SK-N-SH (cell line): ENCODE results near the gene ARFRP1. TPM values are rescaled to one million over a fixed set of nuclear protein-coding genes. Genes with fewer than 3 reads are reported as not detected.

ENCODE experiments used
- CTCF ChIA-PET: fragments of 300-600, 350-600 bp; formaldehyde crosslinking; extraction: SDS; loops from one replicate; lab custom pipeline; 2021; lab: Yijun Ruan, JAX
- POLR2A ChIA-PET: fragments of 350-600 bp; sonication (Branson Sonifier 250); formaldehyde crosslinking; extraction: SDS; loops from one replicate; lab custom pipeline; 2020; ENCODE audit warnings: antibody characterized with exemption, inconsistent platforms; lab: Yijun Ruan, JAX
- DNase-seq: peaks from one replicate; pipeline ENCODE4 v3.0.0; 2012
- H2AFZ ChIP-seq: fragments of 200-600 bp; sonication (generic); 2 replicates; pipeline ENCODE4 v1.8.1; 2016; ENCODE audit warnings: antibody characterized with exemption, mild to moderate bottlenecking, low read depth
- H3F3A ChIP-seq: fragments of 200-600 bp; sonication (generic); replicated peaks from 2 replicates; pipeline ENCODE3; 2016; ENCODE audit warnings: antibody characterized with exemption, mild to moderate bottlenecking; ENCODE audit not compliant: insufficient read depth
- H3K27ac ChIP-seq, 2 experiments: fragments of 200-500 bp in 1 of 2; fragments of 200-600 bp in 1 of 2; sonication (Bioruptor generic) in 1 of 2; sonication (generic), shearing (Covaris generic) in 1 of 2; 2 replicates each; pipeline versions ENCODE4 v1.5.1 to v1.6.1; 2014 to 2016; ENCODE audit warnings: low read depth in 2 of 2, inconsistent platforms in 1 of 2, low read length in 1 of 2, mild to moderate bottlenecking in 1 of 2, mixed read lengths in 1 of 2
- H3K27me3 ChIP-seq: fragments of 200-600 bp; sonication (generic), shearing (Covaris generic); 2 replicates; pipeline ENCODE4 v1.6.1; 2016; ENCODE audit warnings: mixed run types; ENCODE audit not compliant: insufficient read depth
- H3K36me3 ChIP-seq, 2 experiments: fragments of 200-500 bp in 1 of 2; fragments of 200-600 bp in 1 of 2; sonication (Bioruptor generic) in 1 of 2; sonication (generic) in 1 of 2; replicated peaks in 1 of 2; 2 replicates each; pipeline versions ENCODE3 to v1.5.1; 2014 to 2016; ENCODE audit warnings: low read length in 1 of 2, mild to moderate bottlenecking in 1 of 2; ENCODE audit not compliant: insufficient read depth in 2 of 2, control insufficient read depth in 1 of 2
- H3K4me1 ChIP-seq, 2 experiments: fragments of 200-500 bp in 1 of 2; fragments of 200-600 bp in 1 of 2; sonication (Bioruptor generic) in 1 of 2; sonication (generic), shearing (Covaris generic) in 1 of 2; 2 replicates each; pipeline versions ENCODE4 v1.5.1 to v1.6.1; 2014 to 2016; ENCODE audit warnings: low read depth in 1 of 2, low read length in 1 of 2, mixed run types in 1 of 2; ENCODE audit not compliant: insufficient read depth in 2 of 2, control insufficient read depth in 1 of 2
- H3K4me2 ChIP-seq: fragments of 200-600 bp; sonication (generic), shearing (Covaris generic); 2 replicates; pipeline ENCODE4 v1.6.1; 2017; ENCODE audit warnings: mixed run types
- H3K4me3 ChIP-seq, 2 experiments: fragments of 200-500 bp in 1 of 2; fragments of 200-600 bp in 1 of 2; sonication (Bioruptor generic) in 1 of 2; sonication (generic), shearing (Covaris generic) in 1 of 2; 2 replicates each; pipeline versions ENCODE4 v1.5.1 to v1.8.1; 2014 to 2016; ENCODE audit warnings: low read depth in 2 of 2, inconsistent platforms in 1 of 2, low read length in 1 of 2, mild to moderate bottlenecking in 1 of 2, mixed read lengths in 1 of 2, moderate library complexity in 1 of 2
- H3K79me2 ChIP-seq: fragments of 200-600 bp; sonication (generic); 2 replicates; pipeline ENCODE4 v1.8.1; 2017; ENCODE audit warnings: mild to moderate bottlenecking; ENCODE audit not compliant: insufficient read depth
- H3K9ac ChIP-seq: fragments of 200-600 bp; sonication (generic); 2 replicates; pipeline ENCODE4 v1.6.1; 2017; ENCODE audit warnings: mixed run types
- H3K9me2 ChIP-seq: fragments of 200-600 bp; sonication (generic); 2 replicates; pipeline ENCODE4 v1.6.1; 2017; ENCODE audit warnings: mixed run types
- H3K9me3 ChIP-seq: fragments of 200-600 bp; sonication (generic); 2 replicates; pipeline ENCODE4 v1.6.1; 2017; ENCODE audit warnings: mixed run types, mild to moderate bottlenecking, moderate library complexity
- H4K20me1 ChIP-seq: fragments of 200-600 bp; sonication (generic); 2 replicates; pipeline ENCODE4 v1.6.1; 2017; ENCODE audit warnings: mild to moderate bottlenecking, mixed run types; ENCODE audit not compliant: insufficient read depth
- EP300 ChIP-seq, 2 experiments: IDR thresholded peaks; 2 replicates each; pipeline versions ENCODE4 v1.4.0 to v1.6.1; 2012; ENCODE audit warnings: borderline replicate concordance in 1 of 2, low read depth in 1 of 2, low read length in 1 of 2
- EZH2phosphoT487 ChIP-seq: fragments of 200-600 bp; sonication (generic); IDR thresholded peaks from 2 replicates; pipeline ENCODE4 v1.6.1; 2017; ENCODE audit warnings: low read depth, mixed run types, mild to moderate bottlenecking, antibody characterized with exemption, moderate library complexity, borderline replicate concordance
- FOSL2 ChIP-seq: IDR thresholded peaks from 2 replicates; pipeline ENCODE4 v1.4.0; 2012; ENCODE audit warnings: low read depth, mild to moderate bottlenecking, moderate library complexity, borderline replicate concordance
- GATA2 ChIP-seq: sonication (generic); formaldehyde crosslinking; IDR thresholded peaks from 2 replicates; pipeline ENCODE4 v1.5.0; 2020; ENCODE audit warnings: mild to moderate bottlenecking, missing genetic modification reagents
- JUND ChIP-seq: IDR thresholded peaks from 2 replicates; pipeline ENCODE4 v1.4.0; 2012
- MAX ChIP-seq: IDR thresholded peaks from 2 replicates; pipeline ENCODE4 v1.4.0; 2012; ENCODE audit warnings: low read depth
- MEF2A ChIP-seq: IDR thresholded peaks from 2 replicates; pipeline ENCODE4 v1.4.0; 2012; ENCODE audit warnings: low read depth, borderline replicate concordance
- MXI1 ChIP-seq: IDR thresholded peaks from 2 replicates; pipeline ENCODE4 v1.6.1; 2012; ENCODE audit warnings: mild to moderate bottlenecking, low read depth, low read length, improper control_type of control experiment
- PBX3 ChIP-seq: IDR thresholded peaks from 2 replicates; pipeline ENCODE4; 2012
- RAD21 ChIP-seq: IDR thresholded peaks from 2 replicates; pipeline ENCODE4 v1.6.1; 2012; ENCODE audit warnings: mild to moderate bottlenecking, low read length
- RCOR1 ChIP-seq: fragments of 150-350 bp; IDR thresholded peaks from 2 replicates; pipeline ENCODE4 v1.6.1; 2017; ENCODE audit warnings: antibody characterized with exemption, low read length
- SIN3A ChIP-seq: IDR thresholded peaks from 2 replicates; pipeline ENCODE4 v1.6.1; 2012; ENCODE audit warnings: low read depth, mild to moderate bottlenecking, low read length, moderate library complexity, borderline replicate concordance
- SMC3 ChIP-seq: IDR thresholded peaks from 2 replicates; pipeline ENCODE4 v1.6.1; 2012; ENCODE audit warnings: low read depth, low read length, improper control_type of control experiment
- TAF1 ChIP-seq: IDR thresholded peaks from 2 replicates; pipeline ENCODE4 v1.6.1; 2012; ENCODE audit warnings: low read depth, mild to moderate bottlenecking, low read length, moderate library complexity, borderline replicate concordance
- TCF12 ChIP-seq: IDR thresholded peaks from 2 replicates; pipeline ENCODE4 v1.4.0; 2012
- USF1 ChIP-seq: IDR thresholded peaks from 2 replicates; pipeline ENCODE4 v1.4.0; 2012; ENCODE audit warnings: low read depth, borderline replicate concordance
- USF2 ChIP-seq: fragments of 150-350 bp; IDR thresholded peaks from 2 replicates; pipeline ENCODE4 v1.6.1; 2017; ENCODE audit warnings: antibody characterized with exemption, low read length, low read depth, borderline replicate concordance
- ZBTB33 ChIP-seq: IDR thresholded peaks from 2 replicates; pipeline ENCODE4 v1.4.0; 2012; ENCODE audit warnings: low read depth, borderline replicate concordance
- WGBS: methylation state at CpG from one replicate; pipeline ENCODE4 v1.1.6; 2017; ENCODE audit warnings: low lambda C conversion rate; 5-methylcytosine and 5-hydroxymethylcytosine counted together
- polyA plus RNA-seq, 3 experiments: library from polyadenylated mRNA; depleted of rRNA; stranded (reverse); fragments of >200 nt; gene quantifications; 2 replicates each; pipeline ENCODE4 v1.2.3, GENCODE V29; 2012

ARFRP1 gene
- polyA plus RNA-seq, 1 of the 3 experiments (the other 2 are of a cell fraction): 72.8 TPM

GRCh38 chr20:63685269-63686026 is 22.3 kb downstream of the ARFRP1 start:
- H3K9ac ChIP-seq: no peak overlapping the region
- H3K4me2 ChIP-seq: no peak overlapping the region
- no peak for DNase-seq
- POLR2A ChIA-PET: no interaction called here
- TF ChIP-seq JUND (no peak), MEF2A (no peak), MXI1 (no peak), USF2 (no peak), USF1 (no peak), GATA2 (no peak), RAD21 (no peak), FOSL2 (no peak), RCOR1 (no peak), SIN3A (no peak), PBX3 (no peak)
- no peaks in the 10 kb centered on the region for H3K79me2 ChIP-seq
- H2AFZ ChIP-seq: no peak overlapping the region
- H3F3A ChIP-seq: peaks cover 12% of the 10 kb centered on the region
- no peaks in the 10 kb centered on the region for H3K9me2 ChIP-seq
- H4K20me1 ChIP-seq: no peaks in the 10 kb centered on the region
- H3K4me3 ChIP-seq: no peak overlapping the region
- no peaks in the 10 kb centered on the region for H3K27me3 ChIP-seq
- H3K27ac ChIP-seq: no peak overlapping the region
- peaks cover 0 to 16% of the 10 kb centered on the region in 2 experiments; a peak in 3 of 4 replicates for H3K4me1 ChIP-seq
- CTCF ChIA-PET: interaction anchor here (1.5 kb wide), 1 partner anchor 12 kb away, joined by 3 read pairs; no protein-coding TSS in a partner anchor
- WGBS: 85% methylated on average over 9 of the region's 21 CpGs
- H3K36me3 ChIP-seq: peaks cover 0 to 6% of the 10 kb centered on the region in 2 experiments
- H3K9me3 ChIP-seq: no peaks in the 10 kb centered on the region

GRCh38 chr20:63682384-63683139 is 25.2 kb downstream of the ARFRP1 start:
- Histone ChIP-seq H3F3A (peaks cover 12% of the 10 kb centered on the region), H3K4me1 (peaks cover 0 to 16% of the 10 kb centered on the region in 2 experiments; a peak in 3 of 4 replicates), H3K9ac (no peak overlapping the region), H4K20me1 (no peaks in the 10 kb centered on the region), H3K9me2 (no peaks in the 10 kb centered on the region), H3K36me3 (peaks cover 5 to 6% of the 10 kb centered on the region in 2 experiments), H2AFZ (no peak overlapping the region), H3K27me3 (no peaks in the 10 kb centered on the region), H3K27ac (peak overlapping the region; percentile 56 to 73), H3K79me2 (no peaks in the 10 kb centered on the region), H3K4me3 (no peak overlapping the region), H3K4me2 (peak overlapping the region; percentile 54; the same call in 1 of the 2 replicates), H3K9me3 (no peaks in the 10 kb centered on the region)
- WGBS: 64% methylated on average over 4 of the region's 22 CpGs
- no peak for DNase-seq
- ChIA-PET POLR2A (no interaction called here), CTCF (interaction anchor here (0.7 kb wide), 1 partner anchor 145 kb away, joined by 3 read pairs; the partner anchor contains the start of gene PTK6)
- TF ChIP-seq EZH2phosphoT487: no peak
- peak; percentile 88 for TF ChIP-seq MAX
- peak; percentile 56 for TF ChIP-seq PBX3
- TF ChIP-seq RCOR1: no peak
- no peak for TF ChIP-seq MEF2A
- TF ChIP-seq JUND: peak; percentile 96
- TF ChIP-seq ZBTB33: no peak; the same call in 1 of the 2 replicates
- TF ChIP-seq TAF1: no peak
- TF ChIP-seq EP300 (IDR thresholded peaks at IDR 0.05; ENCODE audit: borderline replicate concordance in 1 of 2, low read depth in 1 of 2, low read length in 1 of 2): peak in 1 of 2 experiments; percentile 60; a peak in 1 of 4 replicates
- peak; percentile 71 for TF ChIP-seq TCF12
- TF ChIP-seq SMC3: no peak
